Hepatocyte (in vitro differentiated cells): ENCODE measurements around the gene PLEKHA6.

Experiments used
- EZH2 ChIP-seq: fragments of 200-600 bp; sonication (generic); IDR thresholded peaks from 2 replicates; pipeline ENCODE4 v1.6.1; 2016; ENCODE audit warnings: antibody characterized with exemption, mild to moderate bottlenecking, borderline replicate concordance
- EZH2phosphoT487 ChIP-seq: fragments of 200-600 bp; sonication (generic); IDR thresholded peaks from one replicate; pipeline ENCODE4 v1.6.1; 2018; ENCODE audit warnings: antibody characterized with exemption, mild to moderate bottlenecking, low read depth, moderate library complexity; ENCODE audit not compliant: unreplicated experiment, severe bottlenecking
- TF ChIP-seq, protein P1 (sequence below): fragments of 200-600 bp; sonication (generic); IDR thresholded peaks from 2 replicates; pipeline ENCODE4 v1.5.1; 2016; ENCODE audit warnings: antibody characterized with exemption, mild to moderate bottlenecking; ENCODE audit not compliant: poor library complexity

DNA sequence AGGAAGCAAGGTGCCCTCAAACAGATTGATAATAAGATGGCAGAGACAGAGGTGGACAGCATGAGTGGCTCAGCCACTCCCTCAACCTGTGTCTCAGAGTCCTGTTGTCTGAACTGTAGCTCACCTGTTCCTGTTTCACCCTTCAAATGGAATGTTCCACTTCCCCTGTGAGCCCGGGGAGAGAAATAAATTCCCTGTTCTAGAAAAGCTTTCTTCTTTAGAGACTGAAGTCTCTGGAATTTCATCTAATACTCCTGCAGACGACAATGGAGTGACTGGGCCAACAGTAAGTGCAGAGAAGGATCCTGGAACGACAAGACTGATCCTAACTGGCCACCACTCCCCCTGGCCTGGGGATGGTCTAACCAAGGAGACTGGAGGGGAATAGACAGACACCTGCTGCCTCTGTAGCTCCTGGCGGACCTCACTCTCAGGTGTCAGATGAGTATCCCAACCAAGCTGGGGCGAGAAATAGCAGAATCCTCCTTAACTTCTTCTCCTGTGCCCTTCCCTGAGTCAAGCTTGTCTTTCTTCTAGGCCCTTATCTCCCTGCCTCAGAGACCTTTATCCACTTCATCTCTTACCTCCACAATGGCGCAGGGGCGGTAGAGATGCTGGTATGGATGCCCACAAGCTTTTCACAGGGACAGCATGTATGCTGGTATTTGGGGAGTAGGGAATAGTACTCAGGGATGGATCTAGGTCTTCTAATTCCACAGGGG is 45.4 kb downstream of the PLEKHA6 start:
- TF ChIP-seq, protein P1, sequence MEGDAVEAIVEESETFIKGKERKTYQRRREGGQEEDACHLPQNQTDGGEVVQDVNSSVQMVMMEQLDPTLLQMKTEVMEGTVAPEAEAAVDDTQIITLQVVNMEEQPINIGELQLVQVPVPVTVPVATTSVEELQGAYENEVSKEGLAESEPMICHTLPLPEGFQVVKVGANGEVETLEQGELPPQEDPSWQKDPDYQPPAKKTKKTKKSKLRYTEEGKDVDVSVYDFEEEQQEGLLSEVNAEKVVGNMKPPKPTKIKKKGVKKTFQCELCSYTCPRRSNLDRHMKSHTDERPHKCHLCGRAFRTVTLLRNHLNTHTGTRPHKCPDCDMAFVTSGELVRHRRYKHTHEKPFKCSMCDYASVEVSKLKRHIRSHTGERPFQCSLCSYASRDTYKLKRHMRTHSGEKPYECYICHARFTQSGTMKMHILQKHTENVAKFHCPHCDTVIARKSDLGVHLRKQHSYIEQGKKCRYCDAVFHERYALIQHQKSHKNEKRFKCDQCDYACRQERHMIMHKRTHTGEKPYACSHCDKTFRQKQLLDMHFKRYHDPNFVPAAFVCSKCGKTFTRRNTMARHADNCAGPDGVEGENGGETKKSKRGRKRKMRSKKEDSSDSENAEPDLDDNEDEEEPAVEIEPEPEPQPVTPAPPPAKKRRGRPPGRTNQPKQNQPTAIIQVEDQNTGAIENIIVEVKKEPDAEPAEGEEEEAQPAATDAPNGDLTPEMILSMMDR = no peak
- TF ChIP-seq EZH2phosphoT487 = no peak
- TF ChIP-seq EZH2 = no peak
